NCI-H774 (cell line): Measurements from ENCODE around the gene BMP7.
"Not testable (repeated sequence)": the region's sequence is repeated elsewhere in the genome, so short reads cannot be mapped to it uniquely, and the experiment has no call there.

Experiments
- DNase-seq: peaks from one replicate; lab custom pipeline; 2025; lab: John Stamatoyannopoulos, UW

Gene BMP7

DNA sequence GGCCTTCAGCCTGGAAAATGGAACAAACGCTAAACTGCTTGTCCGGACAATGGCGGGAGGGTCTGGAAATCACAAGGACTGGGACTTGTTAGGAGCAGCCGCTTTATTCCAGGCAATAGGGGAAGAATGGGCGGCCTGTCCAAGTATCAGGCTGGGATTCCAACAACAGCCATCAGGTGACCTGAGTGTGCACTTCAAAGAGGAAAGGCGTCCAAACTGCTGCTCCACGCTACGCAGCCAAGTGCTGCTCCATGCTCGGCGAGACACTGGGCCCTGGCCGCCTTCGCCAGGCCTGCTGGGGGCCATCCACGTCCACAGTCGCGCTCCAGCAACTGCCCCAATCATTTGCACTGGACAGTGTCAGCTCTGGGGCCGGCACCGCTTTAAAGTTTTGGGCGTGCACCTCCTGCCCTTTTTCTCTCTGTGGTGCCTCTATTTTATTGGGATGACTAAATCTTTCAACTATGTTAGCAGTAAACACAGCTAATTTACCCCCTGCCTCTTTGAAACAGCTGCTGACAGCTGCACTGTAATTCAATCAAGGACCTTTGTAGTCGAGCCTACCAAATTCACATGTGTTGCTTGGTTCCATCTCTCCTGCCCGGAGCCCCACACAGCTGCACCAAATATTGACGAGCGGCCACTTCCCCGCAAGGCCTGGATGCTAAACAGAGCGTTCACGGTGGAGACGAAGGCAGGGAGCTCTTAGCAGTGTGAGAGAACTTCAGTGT is 98.3 kb downstream of the BMP7 start:
- DNase-seq = no peak

DNA sequence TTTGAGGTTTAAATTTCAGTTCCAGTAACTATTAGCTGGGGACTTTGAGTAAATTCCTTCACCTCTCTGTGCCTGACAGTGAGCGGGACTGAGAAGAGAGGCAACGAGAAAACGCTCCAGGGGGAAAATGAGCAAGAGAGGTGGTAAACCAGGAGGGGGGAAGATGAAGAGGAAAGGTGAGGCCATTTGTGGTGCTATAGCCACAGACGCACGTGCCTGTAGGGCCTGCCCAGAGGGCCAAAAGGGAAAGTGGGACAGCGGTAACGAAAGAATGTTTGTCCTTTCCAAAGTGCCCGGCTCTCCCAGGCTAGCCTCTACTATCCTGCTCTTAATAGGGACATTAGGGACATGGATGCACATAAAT is 99.2 kb downstream of the BMP7 start:
- DNase-seq = no peak

DNA sequence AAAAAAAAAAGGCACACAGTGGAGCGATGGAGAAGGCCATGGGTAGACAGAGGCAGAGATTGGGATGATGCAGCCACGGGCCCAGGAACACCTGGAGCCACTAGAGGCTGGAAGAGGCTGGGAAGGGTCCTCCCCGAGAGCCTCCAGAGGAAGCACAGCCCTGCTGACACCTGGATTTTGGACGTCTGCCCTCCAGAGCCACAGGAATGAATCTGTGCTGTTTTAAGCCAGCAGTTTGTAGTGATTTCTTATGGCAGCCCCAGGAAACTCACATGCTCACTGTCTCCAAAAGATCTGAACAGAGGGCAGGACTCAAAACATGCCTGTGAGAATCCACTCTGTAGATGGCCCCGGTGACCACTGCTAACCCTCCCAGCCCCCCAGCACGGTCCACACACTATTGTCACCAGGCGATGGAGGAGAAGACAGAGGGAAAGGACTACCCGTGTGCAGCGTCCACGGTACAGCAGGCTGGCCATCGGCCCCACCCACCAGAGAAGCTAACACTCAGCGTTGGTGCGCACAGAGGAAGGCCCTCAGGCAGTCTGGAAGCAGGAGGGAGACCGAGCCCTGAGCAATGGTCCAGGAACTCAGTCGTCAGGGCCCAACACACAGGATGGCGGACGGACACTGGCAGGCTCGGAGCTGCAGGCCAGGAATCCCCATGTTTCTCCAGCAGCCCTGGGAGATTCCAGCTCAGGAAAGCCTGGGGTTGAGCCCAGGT is 99.7 kb downstream of the BMP7 start:
- no peak for DNase-seq

DNA sequence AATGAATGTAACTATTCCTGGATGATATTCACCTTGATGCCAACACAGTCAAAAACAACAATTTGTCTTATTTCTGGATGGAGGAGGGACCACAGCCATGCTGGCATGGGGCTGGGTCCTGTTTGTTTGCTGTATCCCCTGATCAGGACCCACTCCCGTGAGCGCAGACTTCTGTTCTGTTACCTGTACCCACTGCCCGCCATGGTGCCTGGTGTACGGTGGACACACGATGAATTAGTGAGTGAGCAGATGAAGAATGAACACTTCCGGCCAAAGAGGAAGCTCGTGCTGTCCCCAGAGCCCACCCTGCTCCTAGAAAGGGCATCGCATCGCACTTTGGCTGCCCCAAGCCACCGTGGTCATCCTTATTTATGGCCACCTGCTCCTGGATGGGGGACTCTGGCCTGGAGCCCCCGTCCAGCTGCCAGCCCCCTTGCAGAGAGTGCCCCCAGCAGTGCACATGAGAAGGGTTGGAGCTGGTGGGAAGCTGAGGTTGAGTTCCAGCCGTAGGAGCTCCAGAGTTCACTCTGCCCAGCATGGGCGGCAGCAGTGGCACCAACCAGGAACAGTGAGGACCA is 100.9 kb downstream of the BMP7 start:
- no peak for DNase-seq

DNA sequence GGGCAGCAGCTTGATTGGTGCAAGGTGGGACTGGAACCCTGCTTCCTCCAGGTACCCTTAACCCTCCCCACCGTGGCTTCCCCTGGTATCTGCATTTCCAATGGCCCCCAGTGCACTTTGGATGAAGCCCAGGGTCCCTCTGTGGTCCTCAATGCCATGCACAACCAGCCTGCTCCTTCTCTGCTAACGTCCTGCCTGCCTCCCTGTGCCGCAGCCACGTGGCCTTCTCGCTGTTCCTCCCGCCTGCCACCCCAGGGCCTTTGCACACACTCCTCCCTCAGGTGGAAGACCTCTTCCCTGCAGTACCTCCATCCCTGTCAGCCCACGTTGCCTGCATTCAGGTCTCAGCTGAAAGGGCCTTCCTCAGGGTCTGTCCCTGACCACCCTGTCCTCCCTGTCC is 101.6 kb downstream of the BMP7 start:
- DNase-seq = no peak

DNA sequence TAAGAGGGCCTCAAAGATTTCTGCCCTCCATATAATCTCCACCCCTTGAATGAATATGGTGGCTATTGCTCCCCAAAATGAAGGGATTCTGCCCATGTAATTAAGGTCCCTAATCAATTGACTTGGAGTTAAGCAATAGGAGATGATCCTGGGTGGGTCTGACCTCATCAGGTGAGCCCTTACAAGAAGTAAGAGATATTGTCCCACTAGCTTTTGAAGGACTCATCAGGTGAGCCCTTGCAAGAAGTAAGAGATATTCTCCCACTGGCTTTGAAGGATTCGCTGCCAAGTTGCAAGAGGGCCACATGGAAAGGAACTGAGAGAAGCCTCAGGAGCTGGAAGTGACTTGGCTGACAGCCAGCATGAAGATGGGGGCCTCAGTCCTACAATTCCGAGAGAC is 103.4 kb downstream of the BMP7 start:
- no peak for DNase-seq

DNA sequence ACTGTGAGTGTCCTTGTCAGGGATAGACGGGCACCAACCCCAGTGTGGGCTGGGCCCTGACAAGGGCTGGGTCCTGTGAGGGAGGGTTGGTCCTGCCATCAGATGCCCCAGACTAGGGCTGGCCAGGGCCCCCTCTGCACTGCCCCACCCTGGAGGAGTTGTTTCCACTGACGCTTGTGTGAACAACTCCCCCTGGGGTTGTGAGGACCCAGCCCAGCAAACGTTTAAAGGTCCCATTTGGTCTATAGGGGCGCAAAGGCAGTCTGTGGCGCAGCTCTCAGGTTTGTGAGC is 104.1 kb downstream of the BMP7 start:
- no peak for DNase-seq

DNA sequence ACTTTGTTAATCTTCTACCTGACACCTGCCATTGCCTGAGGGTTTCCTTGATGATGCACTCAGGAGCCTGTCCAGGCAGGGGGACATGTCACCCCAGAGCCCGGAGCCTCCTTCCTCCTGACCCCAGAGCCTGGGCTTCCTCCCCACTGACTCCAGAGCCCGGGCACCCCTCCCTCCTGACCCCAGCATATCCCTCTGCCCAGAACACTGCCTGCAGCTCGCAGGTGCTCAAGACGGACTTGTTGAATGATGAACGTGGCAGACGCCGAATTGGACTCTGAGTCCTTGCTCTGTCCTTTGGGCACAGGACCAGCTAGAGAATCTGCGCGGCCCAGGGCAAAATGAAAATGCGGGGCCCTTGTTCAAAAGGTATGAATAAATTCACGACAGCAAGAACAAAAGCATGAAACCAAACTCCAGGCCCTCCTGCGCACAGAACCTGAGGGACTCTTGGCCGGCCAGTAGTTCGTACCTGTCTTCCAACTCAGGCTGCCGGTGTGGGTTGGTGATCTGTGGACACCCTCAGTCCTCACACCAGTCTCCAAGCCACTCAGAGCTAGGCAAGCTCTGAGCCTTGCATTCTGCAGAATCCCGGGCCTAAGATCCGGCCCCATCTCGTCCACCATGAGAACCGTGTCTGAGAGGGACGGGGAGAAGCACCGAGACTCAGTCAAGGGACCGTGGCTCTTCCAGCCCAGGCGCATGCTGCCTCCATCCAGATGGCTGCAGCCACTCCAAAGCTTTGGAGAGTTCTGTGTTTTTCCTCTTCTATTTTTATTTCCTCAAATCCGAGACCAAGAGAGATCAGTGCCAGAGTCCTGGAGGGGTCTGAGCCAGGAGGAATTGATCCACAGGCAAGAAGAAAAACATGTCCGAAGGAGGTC is 104.7 kb downstream of the BMP7 start:
- no peak for DNase-seq

DNA sequence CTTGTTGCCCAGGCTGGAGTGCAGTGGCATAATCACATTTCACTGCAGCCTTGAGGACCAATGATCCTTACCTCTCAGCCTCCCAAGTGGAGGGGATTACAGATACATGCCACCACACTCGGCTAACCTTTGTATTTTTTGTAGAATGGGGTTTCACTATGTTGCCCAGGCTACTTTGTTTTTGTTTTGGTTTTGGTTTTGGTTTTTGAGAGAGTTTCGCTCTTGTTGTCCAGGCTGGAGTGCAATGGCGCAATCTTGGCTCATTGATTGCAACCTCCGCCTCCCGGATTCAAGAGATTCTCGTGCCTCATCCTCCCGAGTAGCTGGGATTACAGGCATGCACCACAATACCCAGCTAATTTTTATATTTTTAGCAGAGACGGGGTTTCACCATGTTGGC is 105.5 kb downstream of the BMP7 start:
- DNase-seq = no peak

DNA sequence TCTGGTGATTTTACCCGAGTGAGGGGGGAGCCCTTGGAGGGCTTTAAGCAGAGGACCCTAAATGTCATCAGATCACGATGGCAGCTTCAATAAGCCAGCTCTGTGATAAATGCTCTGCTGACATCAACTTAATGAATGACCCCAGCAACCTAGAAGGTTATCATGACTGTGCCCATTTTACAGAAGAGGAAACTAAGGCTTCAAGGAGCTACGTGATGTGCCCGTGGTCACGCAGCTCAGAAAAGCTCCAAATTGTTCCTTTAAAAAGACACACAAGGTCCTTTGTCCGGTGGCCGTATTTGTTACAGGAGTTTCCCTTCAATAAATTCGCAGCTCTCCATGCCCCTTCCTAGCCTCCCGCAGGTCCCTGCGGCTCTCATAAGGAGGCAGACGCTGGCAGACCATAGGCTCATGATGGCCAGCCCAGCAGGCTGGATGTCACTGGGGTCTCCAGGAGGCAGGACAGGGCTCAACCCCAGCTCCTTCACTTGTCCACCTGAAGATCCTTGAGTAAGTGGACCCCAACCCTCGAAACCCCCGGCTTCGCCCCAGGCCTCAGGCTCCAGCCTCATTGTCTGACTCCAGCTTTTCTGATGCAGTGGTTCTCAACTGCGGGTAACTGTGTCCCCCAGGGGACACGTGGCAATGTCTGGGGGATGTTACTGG is 106.4 kb downstream of the BMP7 start:
- no peak for DNase-seq

DNA sequence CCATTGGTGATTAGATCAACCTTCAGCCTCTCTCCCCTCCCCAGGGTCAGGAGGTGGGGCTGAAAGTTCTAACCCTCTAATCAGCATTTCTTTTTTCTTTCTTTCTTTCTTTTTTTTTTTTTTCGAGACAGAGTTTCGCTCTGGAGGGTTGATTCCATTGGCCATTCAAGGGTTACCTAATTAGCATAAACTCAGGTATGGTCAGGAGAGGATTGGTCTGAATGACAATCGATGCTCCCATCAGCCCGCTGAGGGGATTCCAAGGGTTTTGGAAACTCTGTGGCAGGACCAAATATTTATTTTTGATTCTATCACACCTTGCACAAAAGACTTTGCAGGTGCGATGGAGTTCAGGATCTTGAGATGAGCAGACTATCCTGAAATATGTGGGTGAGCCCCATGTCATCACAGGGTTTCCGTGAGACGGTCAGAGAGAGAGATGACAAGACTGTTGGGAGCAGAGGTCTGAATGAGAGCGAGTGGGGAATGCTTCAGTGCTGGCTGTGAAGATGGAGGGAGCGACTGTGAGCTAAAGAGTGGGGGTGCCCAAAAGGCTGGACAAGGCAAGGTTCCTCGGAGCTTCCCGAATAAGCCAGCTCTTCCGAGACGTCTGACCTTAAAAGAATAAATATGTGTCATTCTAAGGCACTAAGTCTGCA is 107.1 kb downstream of the BMP7 start:
- DNase-seq = no peak

DNA sequence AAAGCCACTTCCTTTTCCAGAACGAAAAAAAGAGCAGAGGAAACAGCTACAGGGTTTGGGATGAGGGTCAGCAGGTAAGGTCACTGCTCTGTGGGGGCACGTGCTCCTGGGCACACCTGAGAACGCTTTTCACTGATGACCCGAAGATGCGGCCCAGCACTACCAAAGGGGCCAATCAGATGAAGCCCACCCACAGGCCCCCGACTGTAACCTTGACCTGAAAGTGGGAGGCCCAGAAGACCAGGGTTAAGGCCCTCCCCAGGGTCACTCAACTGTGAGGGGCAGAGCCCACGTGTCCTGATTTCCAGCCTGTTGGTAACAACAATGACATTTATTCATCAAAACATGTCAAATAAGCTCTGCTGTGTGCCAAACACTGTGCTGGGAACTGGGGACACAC is 108.0 kb downstream of the BMP7 start:
- no peak for DNase-seq

DNA sequence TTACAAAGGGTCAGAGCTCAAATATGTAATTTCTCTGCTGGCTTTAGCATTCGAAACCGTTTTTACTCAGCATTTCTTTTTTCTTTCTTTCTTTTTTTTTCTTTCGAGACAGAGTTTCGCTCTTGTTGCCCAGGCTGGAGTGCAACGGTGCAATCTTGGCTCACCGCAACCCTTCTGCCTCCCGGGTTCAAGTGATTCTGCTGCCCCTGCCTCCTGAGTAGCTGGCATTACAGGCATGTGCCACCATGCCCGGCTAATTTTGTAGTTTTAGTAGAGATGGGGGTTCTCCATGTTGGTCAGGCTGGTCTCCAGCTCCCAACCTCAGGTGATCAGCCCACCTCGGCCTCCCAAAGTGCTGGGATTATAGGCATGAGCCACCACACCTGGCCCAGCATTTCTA is 108.7 kb downstream of the BMP7 start:
- DNase-seq = not testable (repeated sequence)

DNA sequence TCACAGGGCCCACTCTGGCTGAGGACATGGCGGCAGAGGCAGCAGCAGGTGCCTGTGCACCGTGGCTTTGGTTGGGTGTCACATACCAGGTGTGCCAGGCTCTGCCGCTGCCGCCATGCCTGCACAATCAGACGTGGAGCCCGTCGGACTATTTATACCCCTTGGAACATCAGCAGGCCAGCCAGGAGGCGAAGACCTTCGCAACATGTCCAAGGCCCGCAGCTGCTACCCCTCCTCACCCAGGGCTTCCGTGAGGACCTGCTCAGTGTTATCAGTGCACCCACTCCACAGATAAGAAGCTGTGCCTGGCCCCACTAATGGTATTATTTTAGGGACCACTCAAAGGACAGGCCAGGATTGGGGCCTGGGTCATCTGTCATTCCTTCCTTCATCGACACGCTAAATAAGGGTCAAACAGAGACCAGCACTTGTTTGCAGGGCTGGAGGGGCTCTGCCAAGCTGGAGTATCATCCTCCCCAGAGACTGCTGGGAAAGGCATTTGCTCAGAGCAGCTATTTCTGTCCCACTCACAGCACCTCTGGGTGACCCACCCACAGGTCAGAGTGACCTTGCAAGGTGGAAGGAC is 109.2 kb downstream of the BMP7 start:
- DNase-seq = no peak

DNA sequence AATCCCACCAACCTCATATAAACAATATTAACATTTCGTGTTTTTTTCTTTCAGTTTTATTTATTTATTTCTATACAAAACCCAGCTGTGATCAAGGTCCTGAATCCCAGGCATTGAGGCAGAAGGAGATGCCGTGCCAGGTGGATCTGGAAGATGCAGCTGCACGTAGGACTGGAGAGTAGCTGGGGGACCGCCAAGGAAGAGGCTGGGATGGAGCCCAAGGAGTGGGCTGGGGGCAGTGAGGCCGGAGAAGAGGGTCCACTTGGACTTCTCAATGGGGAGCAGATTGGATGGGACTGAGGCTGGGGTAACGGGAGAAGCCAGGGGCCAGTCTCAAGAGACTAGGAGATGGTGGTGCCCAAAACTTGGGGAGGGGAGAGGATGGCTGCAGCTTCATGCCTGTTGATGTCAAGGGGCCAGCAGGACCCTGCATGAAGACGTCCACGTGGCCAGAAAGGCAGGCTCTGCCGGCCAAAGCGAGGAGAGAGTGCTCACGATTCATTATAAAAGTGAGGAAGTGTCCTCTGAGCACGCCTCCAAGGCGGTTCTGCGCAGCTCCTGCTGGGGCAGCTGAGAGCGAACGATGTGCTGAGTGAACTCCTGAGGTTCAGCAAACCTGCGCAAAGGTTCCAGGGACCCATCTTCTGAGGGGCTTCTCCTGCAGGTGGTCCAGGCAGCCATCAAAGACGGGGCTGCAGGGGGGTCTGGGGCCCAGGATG is 110.3 kb downstream of the BMP7 start:
- no peak for DNase-seq

DNA sequence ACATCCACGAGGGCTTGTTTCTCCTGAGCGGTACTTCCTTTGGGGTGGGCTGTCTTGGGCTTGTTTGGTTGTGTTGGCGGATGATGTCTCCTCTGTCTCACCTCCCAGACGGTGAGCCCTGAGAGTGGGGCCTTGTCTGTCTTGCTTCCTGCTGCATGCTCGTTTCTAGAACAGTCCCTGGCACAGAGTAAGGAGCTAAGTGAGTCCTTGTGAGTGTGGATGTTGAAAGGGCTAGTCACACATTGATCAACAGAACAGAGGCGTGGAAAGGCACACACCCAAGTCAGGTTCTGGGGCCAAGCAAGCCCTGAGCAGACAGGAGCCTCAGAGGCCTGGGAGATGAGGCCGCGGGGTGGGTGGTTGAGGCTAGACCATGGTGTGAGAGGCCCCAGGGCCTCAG is 111.0 kb downstream of the BMP7 start:
- no peak for DNase-seq

DNA sequence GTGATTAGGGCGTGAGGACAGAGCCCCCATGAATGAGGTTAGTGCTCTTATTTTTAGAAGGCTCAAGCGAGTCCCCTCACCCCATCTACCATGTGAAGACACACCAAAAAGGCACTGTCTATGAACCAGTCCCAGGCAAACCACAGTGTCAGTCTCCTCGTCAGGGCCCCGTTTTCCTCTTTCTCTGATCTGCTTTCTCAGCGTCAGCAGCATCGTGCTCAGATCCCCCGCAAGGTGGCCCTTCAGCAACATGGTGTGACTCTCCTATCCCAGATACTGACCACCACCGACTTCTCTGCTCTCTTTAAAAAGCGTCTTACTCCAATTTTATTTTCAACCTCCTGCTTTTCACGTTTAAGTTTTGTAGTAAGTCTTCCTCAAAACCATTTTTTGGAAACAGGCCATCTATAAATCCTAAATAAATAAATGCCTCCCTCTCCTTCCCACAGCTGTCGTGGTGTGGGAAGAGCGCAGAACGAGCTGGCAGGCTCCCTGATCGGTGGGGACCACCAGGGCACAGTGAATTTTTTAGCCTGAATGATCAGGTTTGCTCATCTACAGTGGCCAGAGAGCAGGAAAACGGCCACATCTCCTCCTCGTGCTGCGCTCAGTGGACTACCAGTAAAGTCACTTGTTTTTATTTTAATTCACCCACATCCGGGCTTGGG is 113.1 kb downstream of the BMP7 start:
- DNase-seq = no peak

DNA sequence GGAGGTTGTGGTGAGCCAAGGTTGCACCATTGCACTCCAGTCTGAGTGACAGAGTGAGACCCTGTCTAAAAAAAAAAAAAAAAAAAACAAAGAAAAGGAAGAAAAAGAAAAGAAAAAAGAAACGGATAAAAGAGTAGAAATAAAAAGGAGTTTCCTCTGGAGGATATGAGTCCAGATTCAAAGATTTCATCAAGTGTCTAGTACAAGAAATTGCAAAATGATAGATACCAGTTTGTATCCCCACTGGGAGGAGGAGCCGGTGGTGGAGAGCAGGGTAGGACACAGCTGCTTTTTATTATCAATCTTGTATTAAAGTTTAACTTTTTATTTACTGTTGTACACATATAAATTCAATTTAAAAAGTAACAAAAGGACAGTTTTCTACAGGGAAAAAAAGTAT is 113.9 kb downstream of the BMP7 start:
- no peak for DNase-seq

DNA sequence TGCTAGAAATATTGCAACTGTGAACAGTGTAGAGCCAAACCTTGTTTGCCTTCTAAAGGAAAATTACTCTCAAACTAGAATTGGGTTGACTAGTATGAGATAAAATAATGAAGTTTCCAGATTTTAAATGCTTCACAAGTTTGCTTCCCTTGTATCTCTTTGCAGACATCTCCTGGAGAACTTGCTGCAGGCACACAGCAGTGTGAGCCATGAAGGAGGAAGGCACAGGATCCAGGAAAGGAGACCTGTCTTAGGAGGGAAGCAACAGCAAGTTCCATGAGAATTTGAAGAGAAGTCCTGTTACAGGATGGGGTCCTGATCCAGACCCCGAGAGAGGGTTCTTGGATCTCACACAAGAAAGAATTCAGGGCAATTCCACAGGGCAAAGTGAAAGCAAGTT is 115.9 kb downstream of the BMP7 start:
- DNase-seq = no peak

DNA sequence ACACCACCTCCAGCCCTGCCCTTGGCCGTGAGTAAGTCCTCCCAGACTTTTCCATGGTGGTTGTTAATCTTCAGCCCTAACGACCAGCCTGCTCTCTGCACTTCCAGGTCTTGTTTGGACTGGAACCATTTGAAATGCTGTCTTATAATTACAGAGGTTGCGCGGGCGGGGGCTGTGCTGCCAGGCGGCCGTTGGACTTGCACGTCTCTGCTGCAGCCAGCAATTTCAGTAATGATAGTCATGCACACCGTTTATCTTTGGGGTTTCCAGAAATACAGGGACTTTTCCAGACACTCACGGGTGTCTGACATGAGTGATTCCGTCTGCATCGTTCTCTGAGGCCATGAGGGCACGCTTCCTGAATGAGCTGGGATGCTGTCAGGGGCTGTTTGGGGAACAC is 118.2 kb downstream of the BMP7 start:
- no peak for DNase-seq
